Measurements from ENCODE around the gene SLC9A9. TPM values are rescaled to one million over a fixed set of nuclear protein-coding genes. Genes with fewer than 3 reads are reported as not detected.

The SLC9A9 gene
- total and polyA plus RNA-seq, 2 of the 8 experiments (the other 6 are each of a cell fraction or from before 2014, with no cell fraction given), result 0.48 to 1.1 TPM

GRCh38 chr3:143850877-143851276 lies 2.6 kb upstream of the SLC9A9 start (continued):
- no peak for TF ChIP-seq CHD1 (IDR thresholded peaks at IDR 0.05; ENCODE audit: low read depth, low read length)
